Measurements from ENCODE around the gene TEF. TPM values are rescaled to one million over a fixed set of nuclear protein-coding genes. Genes with fewer than 3 reads are reported as not detected.

TEF gene
- total RNA-seq, 1 experiment from 2014 or later, result 12.0 TPM

DNA sequence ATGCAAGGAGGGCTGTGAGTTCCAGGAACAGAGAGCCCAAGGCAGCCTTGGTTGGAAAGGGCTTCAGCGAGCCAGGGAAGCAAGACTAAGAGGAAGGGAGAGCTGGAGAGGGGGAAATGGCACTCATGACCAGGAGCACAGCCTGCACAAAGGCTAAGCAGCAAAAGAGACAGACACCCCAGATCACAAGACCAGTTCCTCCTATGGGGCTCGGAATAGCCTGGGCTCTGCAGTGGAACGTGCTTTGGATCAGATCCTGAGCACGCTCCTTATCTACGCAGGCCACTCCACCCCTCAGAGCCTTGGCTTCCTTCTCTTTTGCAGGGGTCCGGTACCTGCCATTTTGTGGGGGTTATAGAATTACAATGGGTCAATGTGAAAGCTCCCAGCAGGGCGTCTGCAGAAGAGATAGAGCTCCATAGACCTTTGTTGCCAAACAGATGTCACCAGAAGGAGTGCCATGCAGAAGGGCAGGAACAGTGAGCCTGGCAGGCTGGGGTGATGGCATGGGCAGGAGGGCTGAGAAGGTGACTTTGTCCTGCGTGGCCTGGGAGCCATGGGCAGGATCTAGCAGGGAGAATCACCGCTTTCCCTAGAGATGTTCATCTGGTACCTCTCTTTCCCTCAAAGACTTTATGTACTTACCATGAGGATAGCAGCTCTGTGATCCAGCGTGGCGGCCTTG, 46.6 kb upstream of the TEF start:
- DNase-seq (ENCODE audit: low spot score), result no peak
- Mint-ChIP-seq H3K27ac (peak overlapping the region; percentile 87), H3K4me3 (no peak overlapping the region), H3K27me3 (ENCODE audit: low read depth) (no peaks in the 10 kb centered on the region), H3K36me3 (peaks cover 29% of the 10 kb centered on the region), H3K9me3 (no peaks in the 10 kb centered on the region), H3K4me1 (no peaks in the 10 kb centered on the region)
- TF ChIP-seq, protein P1, sequence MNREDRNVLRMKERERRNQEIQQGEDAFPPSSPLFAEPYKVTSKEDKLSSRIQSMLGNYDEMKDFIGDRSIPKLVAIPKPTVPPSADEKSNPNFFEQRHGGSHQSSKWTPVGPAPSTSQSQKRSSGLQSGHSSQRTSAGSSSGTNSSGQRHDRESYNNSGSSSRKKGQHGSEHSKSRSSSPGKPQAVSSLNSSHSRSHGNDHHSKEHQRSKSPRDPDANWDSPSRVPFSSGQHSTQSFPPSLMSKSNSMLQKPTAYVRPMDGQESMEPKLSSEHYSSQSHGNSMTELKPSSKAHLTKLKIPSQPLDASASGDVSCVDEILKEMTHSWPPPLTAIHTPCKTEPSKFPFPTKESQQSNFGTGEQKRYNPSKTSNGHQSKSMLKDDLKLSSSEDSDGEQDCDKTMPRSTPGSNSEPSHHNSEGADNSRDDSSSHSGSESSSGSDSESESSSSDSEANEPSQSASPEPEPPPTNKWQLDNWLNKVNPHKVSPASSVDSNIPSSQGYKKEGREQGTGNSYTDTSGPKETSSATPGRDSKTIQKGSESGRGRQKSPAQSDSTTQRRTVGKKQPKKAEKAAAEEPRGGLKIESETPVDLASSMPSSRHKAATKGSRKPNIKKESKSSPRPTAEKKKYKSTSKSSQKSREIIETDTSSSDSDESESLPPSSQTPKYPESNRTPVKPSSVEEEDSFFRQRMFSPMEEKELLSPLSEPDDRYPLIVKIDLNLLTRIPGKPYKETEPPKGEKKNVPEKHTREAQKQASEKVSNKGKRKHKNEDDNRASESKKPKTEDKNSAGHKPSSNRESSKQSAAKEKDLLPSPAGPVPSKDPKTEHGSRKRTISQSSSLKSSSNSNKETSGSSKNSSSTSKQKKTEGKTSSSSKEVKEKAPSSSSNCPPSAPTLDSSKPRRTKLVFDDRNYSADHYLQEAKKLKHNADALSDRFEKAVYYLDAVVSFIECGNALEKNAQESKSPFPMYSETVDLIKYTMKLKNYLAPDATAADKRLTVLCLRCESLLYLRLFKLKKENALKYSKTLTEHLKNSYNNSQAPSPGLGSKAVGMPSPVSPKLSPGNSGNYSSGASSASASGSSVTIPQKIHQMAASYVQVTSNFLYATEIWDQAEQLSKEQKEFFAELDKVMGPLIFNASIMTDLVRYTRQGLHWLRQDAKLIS (CRISPR knock-in tag; IDR thresholded peaks at IDR 0.05; ENCODE audit: borderline replicate concordance), result no peak
- TF ChIP-seq, protein P2, sequence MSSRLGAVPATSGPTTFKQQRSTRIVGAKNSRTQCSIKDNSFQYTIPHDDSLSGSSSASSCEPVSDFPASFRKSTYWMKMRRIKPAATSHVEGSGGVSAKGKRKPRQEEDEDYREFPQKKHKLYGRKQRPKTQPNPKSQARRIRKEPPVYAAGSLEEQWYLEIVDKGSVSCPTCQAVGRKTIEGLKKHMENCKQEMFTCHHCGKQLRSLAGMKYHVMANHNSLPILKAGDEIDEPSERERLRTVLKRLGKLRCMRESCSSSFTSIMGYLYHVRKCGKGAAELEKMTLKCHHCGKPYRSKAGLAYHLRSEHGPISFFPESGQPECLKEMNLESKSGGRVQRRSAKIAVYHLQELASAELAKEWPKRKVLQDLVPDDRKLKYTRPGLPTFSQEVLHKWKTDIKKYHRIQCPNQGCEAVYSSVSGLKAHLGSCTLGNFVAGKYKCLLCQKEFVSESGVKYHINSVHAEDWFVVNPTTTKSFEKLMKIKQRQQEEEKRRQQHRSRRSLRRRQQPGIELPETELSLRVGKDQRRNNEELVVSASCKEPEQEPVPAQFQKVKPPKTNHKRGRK (CRISPR knock-in tag; IDR thresholded peaks at IDR 0.05; ENCODE audit: borderline replicate concordance), result no peak
- no peak for ATAC-seq
- POLR2A ChIA-PET, result interaction anchor here (0.6 kb wide), 1 partner anchor 106 kb away, joined by 3 read pairs; no protein-coding TSS in a partner anchor
- CTCF ChIA-PET, result interaction anchor here (0.6 to 1.0 kb wide), 2 partner anchors 29 to 69 kb away, joined by 3 read pairs; no protein-coding TSS in a partner anchor

DNA sequence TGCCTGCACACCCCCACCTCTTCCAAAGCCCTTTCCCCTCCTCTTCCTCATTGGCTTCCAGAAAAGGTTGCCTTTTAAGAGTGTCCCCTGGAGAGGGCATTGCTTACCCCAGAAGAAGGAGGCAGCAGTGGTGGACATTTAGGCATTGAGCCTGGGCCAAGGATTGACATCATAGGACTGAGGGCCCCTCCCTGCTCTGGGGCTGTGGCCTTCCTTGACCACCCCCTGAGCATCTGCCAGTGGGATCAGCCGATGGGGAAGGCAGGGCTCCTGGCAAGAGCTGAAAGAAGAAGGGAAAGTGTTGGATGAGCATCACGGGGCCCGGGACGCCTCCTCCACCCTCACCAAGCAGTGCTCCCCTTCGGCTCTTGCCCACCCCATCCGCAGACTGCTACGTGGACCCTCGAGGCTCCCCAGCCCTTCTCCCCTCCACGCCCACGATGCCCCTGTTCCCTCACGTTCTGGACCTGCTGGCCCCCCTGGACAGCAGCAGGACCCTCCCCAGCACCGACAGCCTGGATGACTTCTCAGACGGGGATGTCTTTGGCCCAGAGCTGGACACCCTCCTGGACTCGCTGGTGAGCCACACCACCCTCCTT, 43.0 kb upstream of the TEF start:
- Mint-ChIP-seq H3K36me3 (peaks cover 13% of the 10 kb centered on the region), H3K4me1 (no peaks in the 10 kb centered on the region), H3K4me3 (no peak overlapping the region), H3K27ac (no peak overlapping the region; the same call in 1 of the 2 replicates), H3K27me3 (ENCODE audit: low read depth) (no peaks in the 10 kb centered on the region), H3K9me3 (no peaks in the 10 kb centered on the region)
- TF ChIP-seq JAZF1 (CRISPR knock-in tag; IDR thresholded peaks at IDR 0.05), result no peak
- TF ChIP-seq, protein P3, sequence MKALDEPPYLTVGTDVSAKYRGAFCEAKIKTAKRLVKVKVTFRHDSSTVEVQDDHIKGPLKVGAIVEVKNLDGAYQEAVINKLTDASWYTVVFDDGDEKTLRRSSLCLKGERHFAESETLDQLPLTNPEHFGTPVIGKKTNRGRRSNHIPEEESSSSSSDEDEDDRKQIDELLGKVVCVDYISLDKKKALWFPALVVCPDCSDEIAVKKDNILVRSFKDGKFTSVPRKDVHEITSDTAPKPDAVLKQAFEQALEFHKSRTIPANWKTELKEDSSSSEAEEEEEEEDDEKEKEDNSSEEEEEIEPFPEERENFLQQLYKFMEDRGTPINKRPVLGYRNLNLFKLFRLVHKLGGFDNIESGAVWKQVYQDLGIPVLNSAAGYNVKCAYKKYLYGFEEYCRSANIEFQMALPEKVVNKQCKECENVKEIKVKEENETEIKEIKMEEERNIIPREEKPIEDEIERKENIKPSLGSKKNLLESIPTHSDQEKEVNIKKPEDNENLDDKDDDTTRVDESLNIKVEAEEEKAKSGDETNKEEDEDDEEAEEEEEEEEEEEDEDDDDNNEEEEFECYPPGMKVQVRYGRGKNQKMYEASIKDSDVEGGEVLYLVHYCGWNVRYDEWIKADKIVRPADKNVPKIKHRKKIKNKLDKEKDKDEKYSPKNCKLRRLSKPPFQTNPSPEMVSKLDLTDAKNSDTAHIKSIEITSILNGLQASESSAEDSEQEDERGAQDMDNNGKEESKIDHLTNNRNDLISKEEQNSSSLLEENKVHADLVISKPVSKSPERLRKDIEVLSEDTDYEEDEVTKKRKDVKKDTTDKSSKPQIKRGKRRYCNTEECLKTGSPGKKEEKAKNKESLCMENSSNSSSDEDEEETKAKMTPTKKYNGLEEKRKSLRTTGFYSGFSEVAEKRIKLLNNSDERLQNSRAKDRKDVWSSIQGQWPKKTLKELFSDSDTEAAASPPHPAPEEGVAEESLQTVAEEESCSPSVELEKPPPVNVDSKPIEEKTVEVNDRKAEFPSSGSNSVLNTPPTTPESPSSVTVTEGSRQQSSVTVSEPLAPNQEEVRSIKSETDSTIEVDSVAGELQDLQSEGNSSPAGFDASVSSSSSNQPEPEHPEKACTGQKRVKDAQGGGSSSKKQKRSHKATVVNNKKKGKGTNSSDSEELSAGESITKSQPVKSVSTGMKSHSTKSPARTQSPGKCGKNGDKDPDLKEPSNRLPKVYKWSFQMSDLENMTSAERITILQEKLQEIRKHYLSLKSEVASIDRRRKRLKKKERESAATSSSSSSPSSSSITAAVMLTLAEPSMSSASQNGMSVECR (CRISPR knock-in tag; IDR thresholded peaks at IDR 0.05; ENCODE audit: borderline replicate concordance), result no peak
- POLR2A ChIA-PET, result no interaction called here
- CTCF ChIA-PET, result no interaction called here
- ATAC-seq (no peak), DNase-seq (ENCODE audit: low spot score) (no peak)

DNA sequence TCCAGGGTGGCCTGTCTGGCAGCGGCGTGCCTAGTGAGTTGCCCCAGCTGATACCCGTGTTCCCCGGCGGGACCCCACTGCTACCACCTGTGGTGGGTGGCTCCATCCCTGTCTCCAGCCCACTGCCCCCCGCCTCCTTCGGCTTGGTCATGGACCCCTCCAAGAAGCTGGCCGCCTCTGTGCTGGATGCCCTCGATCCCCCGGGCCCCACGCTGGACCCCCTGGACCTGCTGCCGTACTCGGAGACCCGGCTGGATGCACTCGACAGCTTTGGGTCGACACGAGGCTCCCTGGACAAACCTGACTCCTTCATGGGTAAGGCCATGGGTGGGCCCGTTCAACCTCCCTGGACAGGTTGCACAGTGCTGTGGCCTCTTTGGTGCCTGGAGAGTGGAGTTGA, 41.9 kb upstream of the TEF start:
- CTCF ChIA-PET, result no interaction called here
- H3K27ac Mint-ChIP-seq, result no peak overlapping the region
- H3K9me3 Mint-ChIP-seq, result no peaks in the 10 kb centered on the region
- H3K4me3 Mint-ChIP-seq, result no peak overlapping the region
- peaks cover 17% of the 10 kb centered on the region; the same call in 1 of the 2 replicates for H3K36me3 Mint-ChIP-seq
- POLR2A ChIA-PET, result no interaction called here
- DNase-seq (ENCODE audit: low spot score), result no peak
- H3K27me3 Mint-ChIP-seq (ENCODE audit: low read depth), result no peaks in the 10 kb centered on the region
- H3K4me1 Mint-ChIP-seq, result no peaks in the 10 kb centered on the region
- no peak for ATAC-seq
- TF ChIP-seq ZNF423 (CRISPR knock-in tag; IDR thresholded peaks at IDR 0.05), result no peak
- TF ChIP-seq TCF7 (CRISPR knock-in tag; IDR thresholded peaks at IDR 0.05; ENCODE audit: low read depth), result no peak
- TF ChIP-seq ZNF396 (CRISPR knock-in tag; IDR thresholded peaks at IDR 0.05; ENCODE audit: borderline replicate concordance), result no peak
- no peak for TF ChIP-seq MXD4 (CRISPR knock-in tag; IDR thresholded peaks at IDR 0.05; ENCODE audit: borderline replicate concordance)
- TF ChIP-seq CREM (CRISPR knock-in tag; IDR thresholded peaks at IDR 0.05), result no peak
- TF ChIP-seq, protein P3 (CRISPR knock-in tag; IDR thresholded peaks at IDR 0.05; ENCODE audit: borderline replicate concordance), result no peak
- TF ChIP-seq, protein P2 (CRISPR knock-in tag; IDR thresholded peaks at IDR 0.05; ENCODE audit: borderline replicate concordance), result no peak

Measured in WTC11 (cell line).